ENCODE data around the gene MRPL11. TPM values are rescaled to one million over a fixed set of nuclear protein-coding genes. Genes with fewer than 3 reads are reported as not detected.

The MRPL11 gene
- total and polyA plus RNA-seq, 10 of the 15 experiments (the other 5 are each of a cell fraction or from before 2014, with no cell fraction given), result 43.5 to 248 (median 109) TPM

GRCh38 chr11:66428933-66429332 lies 9.7 kb downstream of the MRPL11 start (continued):
- TF ChIP-seq ATF3 (IDR thresholded peaks at IDR 0.05; ENCODE audit: borderline replicate concordance, extremely low read depth, low read depth, low read length), result no peak

GRCh38 chr11:66426314-66426713 lies 12.3 kb downstream of the MRPL11 start:
- intact Hi-C loops (cut with micrococcal nuclease; ENCODE audit: unreplicated experiment), result no loop called here
- in situ Hi-C loops (cut with MboI), result no loop called here
- ATAC-seq, result no peak
- Histone ChIP-seq H3K27me3 (replicated peaks in 1 of 2; ENCODE audit: control insufficient read depth in 2 of 2, insufficient read depth in 2 of 2, low read length in 1 of 2) (no peaks in the 10 kb centered on the region), H4K20me1 (ENCODE audit: control insufficient read depth, insufficient read depth) (no peaks in the 10 kb centered on the region), H3K27ac (ENCODE audit: control insufficient read depth, insufficient read depth) (no peak overlapping the region), H3K79me2 (ENCODE audit: control insufficient read depth, insufficient read depth, low read length) (no peaks in the 10 kb centered on the region), H3K4me2 (ENCODE audit: control insufficient read depth, insufficient read depth) (no peak overlapping the region), H2AFZ (ENCODE audit: control insufficient read depth, low read depth, low read length) (no peak overlapping the region), H3K36me3 (ENCODE audit: control insufficient read depth in 2 of 2, insufficient read depth in 2 of 2, low read length in 1 of 2) (no peaks in the 10 kb centered on the region), H3K4me1 (ENCODE audit: control insufficient read depth, insufficient read depth, low read length) (no peaks in the 10 kb centered on the region), H3K9ac (ENCODE audit: control insufficient read depth, insufficient read depth, low read length) (no peak overlapping the region), H3K4me3 (no peak overlapping the region), H3K9me3 (replicated peaks; ENCODE audit: control insufficient read depth, insufficient read depth, low read length) (no peaks in the 10 kb centered on the region)
- WGBS (ENCODE audit: insufficient coverage, insufficient replicate concordance, low lambda C conversion rate, missing lambda C conversion rate), result 63% methylated on average over 23 of the region's 23 CpGs
- no TSS peak for BruUV-seq (replicated peaks)
- ChIA-PET CTCF (interaction anchor here (0.8 kb wide), 1 partner anchor 12 kb away, joined by 3 read pairs; the partner anchor contains the start of gene MRPL11), RAD21 (ENCODE audit: unreplicated experiment) (no interaction called here), POLR2A (no interaction called here), SMC1A (ENCODE audit: uncharacterized antibody, unreplicated experiment) (no interaction called here)
- no peak for DNase-seq (ENCODE audit: low read depth, low spot score)
- TF ChIP-seq ZNF622 (IDR thresholded peaks at IDR 0.05) (no peak), TCF7 (IDR thresholded peaks at IDR 0.05; ENCODE audit: borderline replicate concordance) (no peak), NFYB (IDR thresholded peaks at IDR 0.05; ENCODE audit: insufficient read depth, low read depth, low read length) (no peak), MAX (IDR thresholded peaks at IDR 0.05; ENCODE audit: low read depth, low read length) (no peak), MTA2 (IDR thresholded peaks at IDR 0.05; ENCODE audit: low read depth) (no peak), MEF2B (IDR thresholded peaks at IDR 0.05; ENCODE audit: partially characterized antibody, poor library complexity, severe bottlenecking) (no peak)
- no peak for FAIRE-seq

Data from GM12878 (cell line).